Fibroblast of skin of right quadriceps (primary cell): ENCODE results near the gene DCAF16.
"Not testable (repeated sequence)": the region's sequence is repeated elsewhere in the genome, so short reads cannot be mapped to it uniquely, and the experiment has no call there.

Source experiments
- DNase-seq: peaks from one replicate; pipeline ENCODE4 v3.0.0-alpha.2; 2013

The DCAF16 gene

DNA sequence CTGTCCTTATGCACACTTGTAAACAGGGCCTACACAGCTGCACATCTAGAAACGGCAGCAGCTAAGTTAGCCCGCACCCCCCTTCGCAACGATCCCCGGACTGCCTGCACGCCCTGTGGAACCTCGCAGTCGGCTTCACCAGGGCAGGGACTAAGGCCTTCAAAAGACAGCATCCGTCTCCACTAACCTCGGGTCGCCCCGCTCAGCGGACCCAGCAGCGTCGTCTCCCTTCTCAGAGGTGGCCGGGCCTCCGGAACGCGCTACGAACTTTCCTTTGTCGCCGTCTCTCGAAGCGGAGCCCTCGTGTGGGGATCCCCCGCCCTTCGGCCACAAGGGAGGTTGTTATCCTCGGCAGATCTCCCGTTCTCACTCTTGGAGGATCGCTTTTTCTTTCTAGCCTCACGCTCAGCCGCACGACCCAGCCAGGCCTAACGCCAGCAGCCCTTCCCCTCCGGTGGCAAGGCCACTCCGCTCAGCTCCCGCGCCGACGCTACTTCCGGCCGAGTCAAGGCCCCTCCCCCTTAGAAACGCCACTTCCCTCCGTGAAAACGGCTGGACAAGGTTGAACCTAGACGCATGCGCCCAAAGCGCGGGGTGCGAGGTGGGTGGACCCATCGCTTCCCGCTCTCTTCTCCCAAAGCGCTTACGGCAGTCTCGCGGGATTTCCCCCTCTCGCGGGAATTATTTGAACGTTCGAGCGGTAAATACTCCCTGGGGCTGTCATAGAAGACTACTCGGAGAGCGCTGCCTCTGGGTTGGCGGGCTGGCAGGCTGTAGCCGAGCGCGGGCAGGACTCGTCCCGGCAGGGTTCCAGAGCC, at the start of gene DCAF16, which contains the start of gene NCAPG:
Gene DCAF16, minus strand, starts transcription at position 498 of the 818 bp plus-strand sequence. CDS start 6,616 bp downstream, outside the sequence.
Gene NCAPG, plus strand, starts transcription at position 720 of the 818 bp plus-strand sequence. CDS start 99 bp downstream, outside the sequence.
- peak; percentile 99 for DNase-seq

DNA sequence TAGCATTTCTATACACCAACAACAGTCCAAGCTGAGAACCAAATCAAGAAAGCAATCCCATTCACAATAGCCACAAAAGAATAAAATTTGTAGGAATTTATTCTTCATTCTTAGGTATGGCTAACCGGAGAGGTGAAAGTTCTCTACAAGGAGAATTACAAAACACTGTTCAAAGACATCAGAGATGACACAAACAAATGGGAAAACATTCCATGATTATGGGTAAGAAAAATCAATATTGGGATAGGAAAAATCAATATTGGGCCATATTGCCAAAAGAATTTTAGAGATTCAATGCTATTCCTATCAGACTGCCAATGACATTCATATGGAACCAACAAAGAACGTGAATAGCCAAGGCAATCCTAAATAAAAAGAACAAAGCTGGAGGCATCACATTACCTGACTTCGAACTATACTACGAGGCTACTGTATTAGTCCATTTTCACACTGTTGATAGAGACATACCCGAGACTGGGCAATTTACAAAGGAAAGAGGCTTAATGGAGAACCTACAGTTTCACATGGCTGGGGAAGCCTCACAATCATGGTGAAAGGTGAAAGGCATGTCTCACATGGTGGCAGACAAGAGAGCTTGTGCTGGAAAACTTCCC, 49.3 kb upstream of the DCAF16 start:
- DNase-seq, result no peak

DNA sequence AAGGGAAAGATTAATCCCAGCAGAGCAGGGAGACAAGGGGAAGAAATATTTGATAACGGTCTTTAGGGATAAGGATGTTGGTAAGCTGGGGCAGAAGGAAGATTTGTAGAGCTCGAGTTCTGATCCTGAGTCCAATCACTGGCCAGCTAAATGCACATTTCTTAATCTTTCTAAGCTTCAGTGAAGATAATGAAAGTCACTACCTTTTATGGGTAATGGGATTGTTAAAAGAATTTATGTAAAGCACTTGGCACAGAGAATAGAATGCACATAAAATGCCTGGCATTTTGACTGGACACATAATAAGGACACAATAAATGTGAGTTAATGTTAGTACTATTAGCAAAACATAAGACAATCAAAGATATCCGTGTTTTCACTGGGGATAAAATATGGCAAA, 43.5 kb upstream of the DCAF16 start:
- DNase-seq, result peak; percentile 9

DNA sequence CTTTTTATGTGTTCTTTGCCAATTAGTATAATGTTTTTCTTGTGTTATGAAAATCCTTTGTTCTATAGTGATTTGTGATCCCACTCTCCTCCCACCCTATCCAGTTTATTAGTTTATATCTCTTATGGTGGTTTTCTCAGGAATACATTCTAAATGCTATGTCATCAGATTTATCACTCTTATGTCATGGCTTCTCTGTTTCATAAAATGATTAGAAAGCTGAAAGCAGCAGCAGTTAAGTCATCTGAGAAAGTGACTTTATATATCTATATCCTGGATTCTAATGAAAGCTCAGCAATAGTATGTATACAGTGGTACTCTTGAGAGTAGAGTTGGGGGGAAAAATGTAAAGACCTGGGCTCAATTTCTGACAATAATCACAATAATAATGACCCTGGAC, 41.4 kb upstream of the DCAF16 start:
- no peak for DNase-seq

DNA sequence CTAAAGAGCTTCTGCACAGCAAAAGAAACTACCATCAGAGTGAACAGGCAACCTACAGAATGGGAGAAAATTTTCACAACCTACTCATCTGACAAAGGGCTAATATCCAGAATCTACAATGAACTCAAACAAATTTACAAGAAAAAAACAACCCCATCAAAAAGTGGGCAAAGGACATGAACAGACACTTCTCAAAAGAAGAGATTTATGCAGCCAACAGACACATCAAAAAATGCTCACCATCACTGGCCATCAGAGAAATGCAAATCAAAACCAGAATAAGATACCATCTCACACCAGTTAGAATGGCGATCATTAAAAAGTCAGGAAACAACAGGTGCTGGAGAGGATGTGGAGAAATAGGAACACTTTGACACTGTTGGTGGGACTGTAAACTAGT, 39.7 kb upstream of the DCAF16 start:
- not testable (repeated sequence) for DNase-seq

DNA sequence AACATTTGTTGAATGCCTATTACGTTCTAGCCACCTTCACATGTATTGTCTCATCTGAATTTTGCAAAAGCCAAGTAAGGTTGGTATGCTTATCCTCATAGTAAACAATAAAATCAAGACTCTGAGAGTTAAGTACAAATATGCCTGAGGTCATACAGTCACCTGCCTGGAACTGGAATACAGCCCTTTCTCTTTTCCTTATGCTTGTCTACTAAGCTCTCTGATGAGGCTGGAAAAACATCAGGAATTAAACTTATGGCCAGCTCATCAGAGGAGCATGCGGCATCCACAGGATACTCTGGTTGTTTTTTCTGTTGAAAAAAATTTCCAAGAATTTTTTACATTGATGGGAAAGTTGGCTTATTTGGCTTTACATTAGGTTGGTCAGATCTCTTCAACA, 35.7 kb upstream of the DCAF16 start:
- DNase-seq, result peak; percentile 33

GRCh38 chr4:17823871-17824669, 13.5 kb upstream of the DCAF16 start:
- DNase-seq, result no peak

- DNase-seq, result peak; percentile 71
These were observed 6.5 kb upstream of the DCAF16 start for GRCh38 chr4:17817027-17817426.

GRCh38 chr4:17816142-17816541, 5.6 kb upstream of the DCAF16 start:
- DNase-seq, result no peak

DNA sequence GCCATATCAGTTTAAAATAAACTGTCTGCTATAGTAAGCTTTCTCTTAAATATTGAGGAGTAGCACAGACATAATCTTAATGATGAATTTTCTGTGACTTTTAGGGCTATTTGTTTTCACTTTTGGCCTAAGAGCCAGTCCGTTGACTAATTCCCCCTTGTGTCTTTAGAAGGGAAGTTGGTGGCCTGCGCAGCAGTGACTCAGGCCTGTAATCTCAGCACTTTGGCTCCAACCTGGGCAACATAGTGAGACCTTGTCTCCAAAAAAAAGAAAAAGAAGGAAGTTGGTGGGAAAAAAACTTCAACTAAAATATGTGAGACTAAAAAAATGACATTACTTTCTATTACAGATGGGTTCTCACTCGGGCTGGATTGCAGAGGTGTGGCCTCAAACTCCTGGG, 3.6 kb upstream of the DCAF16 start:
- DNase-seq, result peak; percentile 23

- peak; percentile 8 for DNase-seq
These were observed 2.2 kb upstream of the DCAF16 start for GRCh38 chr4:17812801-17813200.

DNA sequence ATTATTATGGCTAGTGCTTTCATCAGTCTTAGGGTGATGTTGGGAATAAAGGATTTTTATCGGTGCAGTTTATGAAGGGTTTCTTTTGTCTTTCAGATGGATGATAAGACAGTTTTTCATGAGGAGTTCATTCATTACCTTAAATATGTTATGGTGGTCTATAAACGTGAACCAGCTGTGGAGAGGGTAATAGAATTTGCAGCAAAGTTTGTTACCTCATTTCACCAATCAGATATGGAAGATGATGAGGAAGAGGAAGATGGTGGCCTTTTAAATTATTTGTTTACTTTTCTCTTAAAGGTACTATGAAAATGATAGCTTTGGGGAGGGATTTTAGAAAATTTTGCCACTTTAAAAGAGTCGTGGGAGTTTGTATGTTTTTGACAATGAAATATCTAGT, 1.6 kb upstream of the DCAF16 start:
- DNase-seq, result no peak

GRCh38 chr4:17811078-17811603, 584 bp upstream of the DCAF16 start:
- no peak for DNase-seq

DNA sequence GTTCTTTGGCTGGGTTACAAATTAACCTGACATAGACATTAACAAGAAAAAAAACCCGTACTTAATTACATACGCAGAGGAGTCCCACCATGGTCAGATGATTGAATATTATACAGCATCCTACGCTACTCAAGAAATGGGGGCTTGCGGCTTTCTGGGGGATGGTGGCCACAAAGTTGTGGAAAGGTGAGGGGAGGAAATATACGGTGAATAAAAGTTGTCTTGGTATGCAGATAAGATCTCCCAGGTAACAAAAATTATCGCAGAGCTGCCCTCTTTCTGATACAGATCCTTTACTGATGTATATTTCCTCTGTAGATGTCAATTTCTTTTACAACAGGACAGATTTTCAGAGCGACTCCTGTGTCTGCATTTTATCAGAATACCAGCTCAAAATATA, 890 bp downstream of the DCAF16 start:
- DNase-seq, result no peak

DNA sequence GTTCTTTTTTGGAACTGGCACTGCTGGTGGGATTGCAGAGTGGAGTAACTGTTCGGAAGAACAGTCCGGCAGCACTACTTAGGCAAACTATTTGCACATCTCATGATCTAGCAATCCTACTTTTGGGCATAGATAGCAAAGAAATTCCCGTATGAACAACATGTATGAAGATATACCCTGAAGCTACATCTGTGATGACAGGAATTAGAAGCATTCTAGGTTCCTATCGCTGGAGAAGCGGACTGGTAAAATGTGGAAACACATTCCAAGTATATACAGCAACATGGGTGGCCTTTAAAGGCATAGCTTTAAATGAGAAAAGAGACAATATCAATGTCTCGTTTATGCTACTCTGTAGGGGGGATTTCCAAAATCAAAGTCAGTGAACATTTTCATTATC, 3.1 kb downstream of the DCAF16 start:
- DNase-seq, result peak; percentile 33

- DNase-seq, result no peak
These were observed 4.9 kb downstream of the DCAF16 start for GRCh38 chr4:17805580-17806155.

DNA sequence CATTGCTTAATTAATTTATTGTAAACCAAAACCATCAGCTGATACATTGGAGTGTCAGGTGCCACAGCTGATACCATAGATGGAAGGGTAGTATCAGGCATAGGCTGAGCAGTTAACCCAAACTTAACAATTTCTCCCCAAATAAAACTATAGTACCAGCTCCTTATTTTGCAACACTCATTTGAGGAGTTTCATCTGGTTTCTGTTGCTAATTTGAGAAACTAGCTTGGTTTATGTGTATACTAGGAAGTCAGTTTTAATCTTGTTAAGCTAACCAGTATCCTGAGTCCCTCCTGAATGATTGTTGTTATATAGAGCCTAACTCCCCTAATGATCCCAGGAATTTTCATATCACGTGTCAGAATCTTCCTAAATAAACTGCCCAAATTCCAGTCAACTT, 12.7 kb downstream of the DCAF16 start:
- DNase-seq, result no peak

- DNase-seq, result no peak
These were observed 15.8 kb downstream of the DCAF16 start for GRCh38 chr4:17794730-17795129.

GRCh38 chr4:17788956-17789355, 21.6 kb downstream of the DCAF16 start:
- no peak for DNase-seq

- DNase-seq, result peak; percentile 35
These were observed 23.2 kb downstream of the DCAF16 start for GRCh38 chr4:17787315-17787714.

GRCh38 chr4:17786567-17786966, 24.0 kb downstream of the DCAF16 start:
- no peak for DNase-seq

- no peak for DNase-seq
These were observed 24.7 kb downstream of the DCAF16 start for GRCh38 chr4:17785858-17786257.
